GM04504 (cell line): ENCODE data around the gene PPP4R3B.
"Not testable (repeated sequence)": the region's sequence is repeated elsewhere in the genome, so short reads cannot be mapped to it uniquely, and the experiment has no call there.

Source experiments
- DNase-seq: peaks from one replicate; pipeline ENCODE4 v3.0.0-alpha.2; 2012; ENCODE audit warnings: low read depth

The PPP4R3B gene

GRCh38 chr2:55617175-55618024 lies at the start of gene PPP4R3B:
Gene PPP4R3B (minus strand): TSS chr2:55617622. CDS start chr2:55617285, 337 bp downstream.
- DNase-seq, result peak; percentile 100

GRCh38 chr2:55653255-55653654 lies 35.8 kb upstream of the PPP4R3B start:
- no peak for DNase-seq

DNA sequence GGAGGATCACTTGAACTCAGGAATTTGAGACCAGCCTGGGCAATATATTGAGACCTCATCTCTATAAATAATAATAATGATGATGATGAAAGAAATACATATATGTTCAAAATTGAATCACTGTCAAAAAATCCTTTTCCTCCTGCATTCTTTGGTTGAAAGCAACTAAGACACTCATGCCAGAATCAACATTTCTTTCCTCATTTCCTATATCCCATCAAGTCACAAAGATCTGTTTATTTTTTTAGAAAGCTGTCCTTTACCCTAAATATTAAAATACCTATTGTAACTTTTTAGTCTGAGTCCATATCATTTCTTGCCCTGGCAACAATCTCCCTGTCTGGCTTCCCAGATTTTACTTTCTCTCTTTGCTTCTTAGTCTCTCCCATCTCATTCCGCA lies 31.8 kb upstream of the PPP4R3B start:
- DNase-seq, result no peak

DNA sequence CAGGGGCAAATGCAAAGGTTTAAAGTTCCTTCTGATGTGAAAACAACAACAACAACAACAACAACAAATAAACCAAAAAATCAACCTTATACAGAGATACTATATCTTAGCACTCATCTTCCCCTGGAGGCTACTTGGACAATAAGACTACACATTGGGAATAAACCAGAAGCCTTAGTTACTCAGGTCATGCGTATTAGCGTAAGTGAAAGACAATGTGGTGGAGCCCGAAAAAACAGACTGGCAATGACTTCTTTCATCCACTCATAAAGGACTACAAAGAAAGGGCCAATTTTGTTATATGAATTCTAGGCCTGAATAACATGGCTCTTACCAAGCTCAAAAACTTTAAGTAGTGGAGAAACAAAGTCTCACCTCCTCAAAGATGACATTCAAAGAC lies 19.4 kb upstream of the PPP4R3B start:
- no peak for DNase-seq

DNA sequence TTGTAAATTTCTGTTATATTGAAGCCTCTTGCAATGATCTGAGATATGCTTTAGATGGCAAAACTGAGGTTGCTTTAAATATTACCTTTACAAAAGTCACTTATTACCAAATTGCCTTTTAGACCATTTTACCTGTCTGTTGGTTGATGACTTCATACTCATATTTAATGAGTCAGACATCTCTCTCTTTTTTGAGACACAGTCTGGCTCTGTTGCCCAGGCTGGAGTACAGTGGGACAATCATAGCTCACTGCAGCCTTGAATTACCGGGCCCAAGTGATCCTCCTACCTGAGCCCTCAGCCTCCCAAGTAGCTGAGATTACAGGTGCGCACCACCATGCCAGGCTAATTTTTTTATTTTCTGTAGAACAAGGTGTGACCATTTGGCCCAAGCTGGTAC lies 11.5 kb upstream of the PPP4R3B start:
- no peak for DNase-seq

- no peak for DNase-seq
Measured at GRCh38 chr2:55627915-55628314, 10.5 kb upstream of the PPP4R3B start.

DNA sequence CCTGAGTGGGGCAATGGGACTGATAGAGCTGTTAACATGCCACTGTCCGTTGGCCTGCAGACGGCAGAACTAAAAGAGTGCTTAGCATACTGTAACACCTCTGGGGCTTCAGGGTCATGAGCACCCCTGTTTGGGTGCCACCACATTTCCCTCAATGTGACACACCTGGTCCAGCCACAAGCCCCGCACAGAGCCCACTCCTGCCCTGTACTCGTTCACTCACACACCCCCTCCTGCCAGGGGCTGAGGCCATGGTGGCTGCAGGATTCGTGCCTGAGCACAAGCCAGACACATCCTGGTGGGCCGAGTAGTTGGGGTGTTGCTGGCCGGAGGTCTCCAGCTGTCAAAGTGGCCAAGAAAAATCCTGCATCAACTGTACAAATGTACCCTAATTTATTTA lies 4.4 kb upstream of the PPP4R3B start:
- no peak for DNase-seq

- DNase-seq, result no peak
Measured at GRCh38 chr2:55620123-55620779, 2.8 kb upstream of the PPP4R3B start.

DNA sequence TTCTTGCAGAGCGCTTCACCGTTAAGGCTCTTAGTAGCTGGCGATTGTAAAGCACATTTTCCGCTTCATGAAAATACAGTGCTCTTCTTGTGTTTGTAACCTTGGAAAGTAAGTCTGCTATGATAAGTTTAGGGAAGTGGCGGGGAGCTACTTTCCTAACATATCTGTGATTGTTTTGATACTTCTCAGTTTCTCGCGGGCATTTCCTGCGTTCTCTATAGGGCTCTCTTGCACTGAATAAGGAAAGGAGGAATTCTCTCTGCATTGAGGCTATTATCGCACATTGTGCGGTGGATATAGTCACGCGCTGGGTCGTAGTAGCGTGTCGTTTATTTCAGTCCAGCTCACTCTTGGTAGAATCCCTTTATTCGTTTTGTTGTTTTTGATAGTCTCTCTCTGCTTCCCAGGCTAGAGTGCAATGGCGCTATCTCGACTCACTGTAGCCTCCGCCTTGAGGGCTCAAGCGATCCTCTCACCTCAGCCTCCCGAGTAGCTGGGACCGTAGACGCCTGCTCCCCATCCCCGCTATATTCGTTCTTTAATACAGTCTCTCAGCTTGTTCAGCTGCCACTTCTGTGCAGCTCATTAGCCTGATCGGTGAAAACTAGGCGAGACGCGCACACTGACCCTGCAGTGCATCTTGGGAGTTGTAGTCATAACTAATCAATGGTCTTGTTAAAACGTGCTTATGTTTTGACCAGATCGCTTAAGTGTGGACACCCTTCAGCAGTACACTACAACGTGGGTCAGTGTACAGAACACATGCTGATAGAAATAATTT lies 1.0 kb upstream of the PPP4R3B start:
- DNase-seq, result peak; percentile 7

- DNase-seq, result no peak
Measured at GRCh38 chr2:55618025-55618274, 528 bp upstream of the PPP4R3B start.

- peak; percentile 35 for DNase-seq
Measured at GRCh38 chr2:55616551-55617174, 759 bp downstream of the PPP4R3B start.

- DNase-seq, result no peak
Measured at GRCh38 chr2:55611997-55612396, 5.4 kb downstream of the PPP4R3B start.

GRCh38 chr2:55610954-55611743 lies 6.3 kb downstream of the PPP4R3B start:
- DNase-seq, result no peak

GRCh38 chr2:55609938-55610578 lies 7.4 kb downstream of the PPP4R3B start:
- no peak for DNase-seq

GRCh38 chr2:55609193-55609794 lies 8.1 kb downstream of the PPP4R3B start:
- no peak for DNase-seq

GRCh38 chr2:55607717-55608116 lies 9.7 kb downstream of the PPP4R3B start:
- DNase-seq, result no peak

- DNase-seq, result no peak
Measured at GRCh38 chr2:55604027-55604565, 13.3 kb downstream of the PPP4R3B start.

DNA sequence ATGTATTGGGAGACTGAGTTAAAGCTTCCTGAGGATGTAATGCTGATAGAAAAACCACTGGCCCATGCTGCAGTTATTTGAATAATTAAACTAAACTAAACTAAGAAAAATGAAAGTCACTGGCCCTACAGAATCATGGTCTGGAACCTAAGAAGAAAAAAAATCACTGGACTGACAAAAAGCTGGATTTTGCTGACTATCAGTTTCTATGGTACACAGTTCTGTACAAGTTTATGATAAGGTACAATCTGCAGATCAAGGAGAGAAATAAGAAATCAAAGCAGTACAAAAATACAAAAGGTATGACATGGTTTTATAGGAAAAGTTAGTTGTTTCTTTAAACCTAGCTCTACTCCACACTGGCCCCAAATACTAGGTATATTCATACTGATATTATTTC lies 15.6 kb downstream of the PPP4R3B start:
- DNase-seq, result no peak

- DNase-seq, result no peak
Measured at GRCh38 chr2:55598056-55598795, 19.2 kb downstream of the PPP4R3B start.

- not testable (repeated sequence) for DNase-seq
Measured at GRCh38 chr2:55596795-55597194, 20.6 kb downstream of the PPP4R3B start.
